NB4 (cell line): ENCODE results near the gene DIP2C.
"Not testable (repeated sequence)": the region's sequence is repeated elsewhere in the genome, so short reads cannot be mapped to it uniquely, and the experiment has no call there.

Experiments used
- DNase-seq: peaks from one replicate; pipeline ENCODE4 v3.0.0; 2010; ENCODE audit warnings: low read depth
- H3K4me3 ChIP-seq: one replicate; pipeline ENCODE4 v1.5.1; 2011; ENCODE audit warnings: mild to moderate bottlenecking, low read depth, low read length, moderate library complexity
- CTCF ChIP-seq: IDR thresholded peaks from one replicate; pipeline ENCODE4 v1.5.1; 2012; ENCODE audit warnings: low read depth, low read length
- MYC ChIP-seq: IDR thresholded peaks from 2 replicates; pipeline ENCODE4 v1.6.1; 2011; ENCODE audit warnings: low read depth, low read length
- POLR2A ChIP-seq: IDR thresholded peaks from 2 replicates; pipeline ENCODE4 v1.6.1; 2011; ENCODE audit warnings: mild to moderate bottlenecking; ENCODE audit not compliant: insufficient read length; ENCODE audit errors: extremely low read depth
- TF ChIP-seq, protein P1 (sequence below): IDR thresholded peaks from 2 replicates; pipeline ENCODE4 v1.6.1; 2011; ENCODE audit warnings: low read depth, low read length

Gene DIP2C

GRCh38 chr10:306007-306674, 383.3 kb downstream of the DIP2C start:
- TF ChIP-seq MYC (no peak), POLR2A (no peak), CTCF (no peak)
- TF ChIP-seq, protein P1, sequence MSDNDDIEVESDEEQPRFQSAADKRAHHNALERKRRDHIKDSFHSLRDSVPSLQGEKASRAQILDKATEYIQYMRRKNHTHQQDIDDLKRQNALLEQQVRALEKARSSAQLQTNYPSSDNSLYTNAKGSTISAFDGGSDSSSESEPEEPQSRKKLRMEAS, result no peak
- no peak overlapping the region for H3K4me3 ChIP-seq
- peak; percentile 44 for DNase-seq

DNA sequence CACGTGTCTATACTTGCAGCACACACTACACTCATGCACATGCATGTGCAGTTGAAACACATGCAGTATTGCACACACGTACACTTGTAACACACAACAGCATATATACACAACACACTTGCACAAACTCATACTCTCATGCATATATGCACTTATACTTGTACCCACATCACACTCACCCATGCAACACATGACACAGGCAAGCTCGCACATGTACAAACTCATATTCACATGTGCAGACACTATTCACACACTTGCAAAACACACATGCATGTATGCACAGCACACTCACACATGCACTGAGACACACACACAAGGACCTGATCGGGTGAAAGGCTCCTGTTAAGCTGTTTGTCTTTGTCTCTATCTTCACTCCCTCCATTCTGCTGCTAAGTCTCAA, 384.4 kb downstream of the DIP2C start:
- no peak for DNase-seq
- TF ChIP-seq POLR2A (no peak), MYC (no peak), CTCF (no peak)
- TF ChIP-seq, protein P1, result no peak
- no peak overlapping the region for H3K4me3 ChIP-seq

DNA sequence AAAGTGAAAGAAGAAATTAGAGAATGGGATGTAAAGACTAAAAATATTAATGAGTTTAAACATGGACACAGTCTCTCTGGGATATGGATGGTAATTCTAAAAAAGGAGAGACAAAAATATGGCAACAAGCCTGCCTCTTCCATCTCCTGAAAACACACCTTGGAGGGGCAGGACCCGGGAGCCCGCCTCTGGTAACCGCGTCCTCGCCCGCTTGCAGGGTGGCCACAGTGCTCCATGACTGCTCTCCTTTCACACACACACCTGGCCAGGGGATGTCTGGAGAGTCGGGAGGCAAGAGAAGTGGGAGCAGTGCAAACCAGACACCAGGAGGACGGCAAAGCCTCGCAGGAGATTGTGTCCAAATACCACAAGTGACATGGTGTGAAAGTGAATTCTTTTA, 387.9 kb downstream of the DIP2C start:
- no peak overlapping the region for H3K4me3 ChIP-seq

DNA sequence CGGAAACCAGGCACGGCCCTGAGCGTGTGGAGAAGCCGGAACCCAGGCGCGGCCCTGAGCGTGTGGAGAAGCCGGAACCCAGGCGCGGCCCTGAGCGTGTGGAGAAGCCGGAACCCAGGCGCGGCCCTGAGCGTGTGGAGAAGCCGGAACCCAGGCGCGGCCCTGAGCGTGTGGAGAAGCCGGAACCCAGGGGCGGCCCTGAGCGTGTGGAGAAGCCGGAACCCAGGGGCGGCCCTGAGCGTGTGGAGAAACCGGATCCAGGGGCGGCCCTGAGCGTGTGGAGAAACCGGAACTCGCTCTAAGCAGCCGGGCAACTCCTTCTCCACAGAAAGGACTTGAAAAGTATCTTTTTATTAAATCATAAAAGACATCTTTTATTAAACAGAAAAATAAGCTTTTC, 388.9 kb downstream of the DIP2C start:
- not testable (repeated sequence) for H3K4me3 ChIP-seq, DNase-seq

More for the DNA sequence above, 387.9 kb downstream of the DIP2C start:
- TF ChIP-seq POLR2A (no peak), CTCF (no peak), MYC (no peak)
- TF ChIP-seq, protein P1, result no peak
- DNase-seq, result no peak

- TF ChIP-seq MYC (no peak), CTCF (no peak), POLR2A (no peak)
- TF ChIP-seq, protein P1, result no peak
- DNase-seq, result no peak
- H3K4me3 ChIP-seq, result no peak overlapping the region
These were observed 389.5 kb downstream of the DIP2C start for GRCh38 chr10:299969-300368.

- TF ChIP-seq MYC, result no peak
- DNase-seq, result no peak
- no peak overlapping the region for H3K4me3 ChIP-seq
These were observed 390.0 kb downstream of the DIP2C start for GRCh38 chr10:299512-299911.

GRCh38 chr10:298033-298432, 391.4 kb downstream of the DIP2C start:
- DNase-seq, result no peak
- TF ChIP-seq MYC (no peak), CTCF (no peak), POLR2A (no peak)
- TF ChIP-seq, protein P1, result no peak
- no peak overlapping the region for H3K4me3 ChIP-seq
